GOT3 (cell line): Measurements from ENCODE around the gene CCDC117.
"Not testable (repeated sequence)": the region's sequence is repeated elsewhere in the genome, so short reads cannot be mapped to it uniquely, and the experiment has no call there.

Source experiments
- DNase-seq: peaks from one replicate; lab custom pipeline; 2025; ENCODE audit warnings: mixed read lengths; lab: John Stamatoyannopoulos, UW

Gene CCDC117

GRCh38 chr22:28801845-28802594, 29.5 kb downstream of the CCDC117 start:
- DNase-seq = no peak

GRCh38 chr22:28802595-28803123, 30.2 kb downstream of the CCDC117 start:
- DNase-seq = no peak

- DNase-seq = not testable (repeated sequence)
Measured at GRCh38 chr22:28805426-28805825, 32.9 kb downstream of the CCDC117 start.

- DNase-seq = no peak
Measured at GRCh38 chr22:28808716-28809355, 36.3 kb downstream of the CCDC117 start.

- no peak for DNase-seq
Measured at GRCh38 chr22:28810821-28811491, 38.5 kb downstream of the CCDC117 start.

- no peak for DNase-seq
Measured at GRCh38 chr22:28812516-28812915, 40.0 kb downstream of the CCDC117 start.

GRCh38 chr22:28813772-28814518, 41.5 kb downstream of the CCDC117 start:
- DNase-seq = no peak

GRCh38 chr22:28815111-28815510, 42.6 kb downstream of the CCDC117 start:
- DNase-seq = no peak

GRCh38 chr22:28815729-28816128, 43.2 kb downstream of the CCDC117 start:
- DNase-seq = no peak

GRCh38 chr22:28817064-28817463, 44.6 kb downstream of the CCDC117 start:
- no peak for DNase-seq

GRCh38 chr22:28817919-28818859, 45.7 kb downstream of the CCDC117 start:
- no peak for DNase-seq

- DNase-seq = no peak
Measured at GRCh38 chr22:28819253-28820096, 47.0 kb downstream of the CCDC117 start.

- DNase-seq = no peak
Measured at GRCh38 chr22:28820885-28821284, 48.4 kb downstream of the CCDC117 start.

GRCh38 chr22:28821452-28821851, 49.0 kb downstream of the CCDC117 start:
- no peak for DNase-seq

GRCh38 chr22:28822930-28823551, 50.5 kb downstream of the CCDC117 start:
- no peak for DNase-seq

- not testable (repeated sequence) for DNase-seq
Measured at GRCh38 chr22:28824455-28824854, 52.0 kb downstream of the CCDC117 start.

- not testable (repeated sequence) for DNase-seq
Measured at GRCh38 chr22:28826430-28826829, 53.9 kb downstream of the CCDC117 start.

- DNase-seq = no peak
Measured at GRCh38 chr22:28826921-28827320, 54.4 kb downstream of the CCDC117 start.
